CD4-positive, alpha-beta memory T cell (primary cell): ENCODE measurements around the gene IL17RA. TPM values are rescaled to one million over a fixed set of nuclear protein-coding genes. Genes with fewer than 3 reads are reported as not detected.

Experiments used
- CTCF ChIA-PET: fragments of 350-600 bp; sonication (Branson Sonifier 250); formaldehyde crosslinking; loops from one replicate; lab custom pipeline; 2021; ENCODE audit warnings: inconsistent platforms; ENCODE audit not compliant: partially characterized antibody; lab: Charles Lee
- POLR2A ChIA-PET: fragments of 350-600 bp; sonication (Branson Sonifier 250); formaldehyde crosslinking; loops from one replicate; lab custom pipeline; 2021; ENCODE audit not compliant: partially characterized antibody; lab: Charles Lee
- DNase-seq, 5 donors: peaks; one replicate each; pipeline versions ENCODE4 v3.0.0 to v3.0.0-alpha.2; 2020 to 2022; ENCODE audit warnings: mixed read lengths in 1 of 5
- H3K27ac ChIP-seq: one replicate; pipeline ENCODE4 v1.7.0; 2013; ENCODE audit warnings: low read depth, low read length
- H3K27me3 ChIP-seq: 2 replicates; pipeline ENCODE4 v1.7.0; 2013; ENCODE audit warnings: mild to moderate bottlenecking, low read length, moderate library complexity; ENCODE audit not compliant: insufficient read depth
- H3K36me3 ChIP-seq: 2 replicates; pipeline ENCODE4 v1.7.0; 2013; ENCODE audit warnings: mild to moderate bottlenecking, low read length, moderate library complexity; ENCODE audit not compliant: insufficient read depth
- H3K4me1 ChIP-seq: 2 replicates; pipeline ENCODE4 v1.7.0; 2013; ENCODE audit warnings: mild to moderate bottlenecking, low read length, moderate library complexity; ENCODE audit not compliant: insufficient read depth
- H3K4me3 ChIP-seq, 2 donors: one replicate each; pipeline ENCODE4 v1.7.0; 2013; ENCODE audit warnings: low read length in 2 of 2, mild to moderate bottlenecking in 1 of 2
- H3K9me3 ChIP-seq, 2 donors: one replicate each; pipeline ENCODE4 v1.7.0; 2013; ENCODE audit warnings: low read length in 2 of 2, control low read depth in 1 of 2; ENCODE audit not compliant: control insufficient read depth in 1 of 2
- H3K27ac Mint-ChIP-seq, 7 donors: one replicate each; pipeline ENCODE4 v1.8.0; 2020 to 2021; ENCODE audit warnings: mixed read lengths in 7 of 7, mild to moderate bottlenecking in 6 of 7, inconsistent platforms in 3 of 7, moderate library complexity in 3 of 7
- H3K27me3 Mint-ChIP-seq, 2 donors: one replicate each; pipeline ENCODE4 v1.8.0; 2020 to 2021; ENCODE audit warnings: mixed read lengths in 2 of 2
- H3K36me3 Mint-ChIP-seq, 2 donors: one replicate each; pipeline ENCODE4 v1.8.0; 2020 to 2021; ENCODE audit warnings: mixed read lengths in 2 of 2, inconsistent platforms in 1 of 2, mild to moderate bottlenecking in 1 of 2
- H3K4me1 Mint-ChIP-seq, 4 donors: one replicate each; pipeline ENCODE4 v1.8.0; 2020 to 2021; ENCODE audit warnings: mixed read lengths in 4 of 4, mild to moderate bottlenecking in 1 of 4
- H3K4me3 Mint-ChIP-seq, 8 donors: one replicate each; pipeline ENCODE4 v1.8.0; 2020 to 2021; ENCODE audit warnings: mixed read lengths in 8 of 8, mild to moderate bottlenecking in 7 of 8, moderate library complexity in 6 of 8, inconsistent platforms in 3 of 8
- H3K9me3 Mint-ChIP-seq, 8 donors: one replicate each; pipeline ENCODE4 v1.8.0; 2020 to 2021; ENCODE audit warnings: mixed read lengths in 8 of 8, mild to moderate bottlenecking in 5 of 8, inconsistent platforms in 3 of 8, moderate library complexity in 1 of 8
- intact Hi-C: fragments of 100-400 bp; cut with micrococcal nuclease; formaldehyde crosslinking; loops from one replicate; pipeline ENCODE4 v1.15.1; 2023
- polyA plus RNA-seq, 2 donors: library from polyadenylated mRNA; unstranded; fragments of 300-500 nt; fragmentation: Illumina TruSeq; gene quantifications; one replicate each; pipeline ENCODE4 v1.2.3, GENCODE V29; 2021
- total RNA-seq, 2 experiments: library from RNA; stranded (reverse); gene quantifications; one replicate each; pipeline ENCODE4 v1.2.3, GENCODE V29; 2021

IL17RA gene
- total and polyA plus RNA-seq, 4 experiments from 2014 or later = 19.8 to 77.2 (median 55.7) TPM

- H3K27ac ChIP-seq = no peak overlapping the region
- no peak overlapping the region for H3K4me3 Mint-ChIP-seq
- H3K27ac Mint-ChIP-seq = no peak overlapping the region
- POLR2A ChIA-PET = no interaction called here
- CTCF ChIA-PET = interaction anchor here (1.5 kb wide), 1 partner anchor 10 kb away, joined by 3 read pairs; no protein-coding TSS in a partner anchor
- H3K36me3 ChIP-seq = no peaks in the 10 kb centered on the region
- H3K9me3 Mint-ChIP-seq = no peaks in the 10 kb centered on the region
- no peaks in the 10 kb centered on the region for H3K27me3 ChIP-seq
- H3K4me1 ChIP-seq = no peaks in the 10 kb centered on the region
- intact Hi-C loops = no loop called here
- H3K4me1 Mint-ChIP-seq = peaks cover 0 to 4% (median 1%) of the 10 kb centered on the region in 4 donors
- H3K9me3 ChIP-seq = no peaks in the 10 kb centered on the region
- H3K36me3 Mint-ChIP-seq = no peaks in the 10 kb centered on the region
- H3K4me3 ChIP-seq = no peak overlapping the region
- H3K27me3 Mint-ChIP-seq = peaks cover 10 to 12% of the 10 kb centered on the region in 2 donors
- DNase-seq = no peak
Observed at GRCh38 chr22:17064498-17065100, 20.2 kb upstream of the IL17RA start.

DNA sequence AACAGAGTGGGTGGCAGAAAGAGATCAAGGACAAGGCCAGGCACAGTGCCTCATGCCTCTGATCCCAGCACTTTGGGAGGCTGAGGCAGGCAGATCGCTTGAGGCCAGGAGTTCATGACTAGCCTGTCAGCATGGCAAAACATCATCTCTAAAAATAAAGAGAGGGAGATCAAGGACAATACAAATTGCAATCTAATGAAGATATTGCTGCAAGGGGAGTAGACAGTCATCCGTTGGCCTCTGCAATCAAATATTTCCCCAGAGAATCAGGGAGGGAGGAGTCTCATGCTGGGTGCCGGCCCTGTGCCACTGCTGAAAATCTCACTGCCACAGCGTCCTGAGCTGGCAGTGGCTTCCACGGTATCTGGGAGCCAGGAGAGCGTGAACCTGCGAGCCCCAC lies 19.4 kb upstream of the IL17RA start:
- Histone ChIP-seq H3K4me3 (no peak overlapping the region), H3K27me3 (no peaks in the 10 kb centered on the region), H3K27ac (no peak overlapping the region), H3K4me1 (no peaks in the 10 kb centered on the region), H3K36me3 (no peaks in the 10 kb centered on the region), H3K9me3 (no peaks in the 10 kb centered on the region)
- ChIA-PET POLR2A (no interaction called here), CTCF (no interaction called here)
- Mint-ChIP-seq H3K27ac (no peak overlapping the region), H3K4me1 (peaks cover 0 to 4% (median 1%) of the 10 kb centered on the region in 4 donors), H3K4me3 (no peak overlapping the region), H3K36me3 (no peaks in the 10 kb centered on the region), H3K27me3 (peaks cover 10 to 12% of the 10 kb centered on the region in 2 donors), H3K9me3 (no peaks in the 10 kb centered on the region)
- no peak for DNase-seq
- intact Hi-C loops = no loop called here

- Mint-ChIP-seq H3K27ac (no peak overlapping the region), H3K4me1 (peaks cover 7 to 19% (median 14%) of the 10 kb centered on the region in 4 donors), H3K9me3 (no peaks in the 10 kb centered on the region), H3K4me3 (no peak overlapping the region), H3K36me3 (no peaks in the 10 kb centered on the region), H3K27me3 (peaks cover 0 to 4% of the 10 kb centered on the region in 2 donors)
- Histone ChIP-seq H3K36me3 (no peaks in the 10 kb centered on the region), H3K9me3 (no peaks in the 10 kb centered on the region), H3K27me3 (peaks cover 5% of the 10 kb centered on the region), H3K4me1 (peaks cover 11% of the 10 kb centered on the region), H3K4me3 (no peak overlapping the region), H3K27ac (no peak overlapping the region)
- ChIA-PET POLR2A (no interaction called here), CTCF (interaction anchor here (0.8 to 10.7 kb wide), 4 partner anchors 26 to 430 kb away, joined by 3 to 174 read pairs (median 64); no protein-coding TSS in a partner anchor)
- DNase-seq = no peak
- intact Hi-C loops = no loop called here
Observed at GRCh38 chr22:17072877-17073276, 11.9 kb upstream of the IL17RA start.

- Histone ChIP-seq H3K27me3 (peaks cover 5% of the 10 kb centered on the region), H3K9me3 (no peaks in the 10 kb centered on the region), H3K27ac (no peak overlapping the region), H3K36me3 (no peaks in the 10 kb centered on the region), H3K4me1 (peaks cover 11% of the 10 kb centered on the region), H3K4me3 (no peak overlapping the region)
- H3K36me3 Mint-ChIP-seq = no peaks in the 10 kb centered on the region
- ChIA-PET POLR2A (interaction anchor here (0.9 to 2.5 kb wide), 5 partner anchors 10 to 427 kb away, joined by 3 to 12 read pairs (median 6); partner anchors contain the start of genes ADA2, HDHD5 and IL17RA), CTCF (interaction anchor here (0.6 to 10.7 kb wide), 18 partner anchors 11 to 710 kb away, joined by 3 to 174 read pairs (median 5); partner anchors contain the start of gene ADA2)
- DNase-seq = no peak
- H3K9me3 Mint-ChIP-seq = no peaks in the 10 kb centered on the region
- peaks cover 7 to 19% (median 14%) of the 10 kb centered on the region in 4 donors for H3K4me1 Mint-ChIP-seq
- intact Hi-C loops = loop anchor here (1.0 kb wide), 3 partner anchors 10 to 427 kb away; partner anchors contain the start of gene IL17RA
- no peaks in the 10 kb centered on the region for H3K27me3 Mint-ChIP-seq
- no peak overlapping the region for H3K4me3 Mint-ChIP-seq
- H3K27ac Mint-ChIP-seq = no peak overlapping the region
Observed at GRCh38 chr22:17074648-17075002, 10.2 kb upstream of the IL17RA start.

- peaks cover 7 to 19% (median 14%) of the 10 kb centered on the region in 4 donors for H3K4me1 Mint-ChIP-seq
- CTCF ChIA-PET = interaction anchor here (0.8 to 10.7 kb wide), 4 partner anchors 20 to 425 kb away, joined by 3 to 174 read pairs (median 61); no protein-coding TSS in a partner anchor
- H3K9me3 Mint-ChIP-seq = no peaks in the 10 kb centered on the region
- H3K9me3 ChIP-seq = no peaks in the 10 kb centered on the region
- intact Hi-C loops = no loop called here
- H3K36me3 Mint-ChIP-seq = no peaks in the 10 kb centered on the region
- no peak for DNase-seq
- H3K4me3 Mint-ChIP-seq = no peak overlapping the region
- H3K27me3 ChIP-seq = peaks cover 5% of the 10 kb centered on the region
- no peak overlapping the region for H3K4me3 ChIP-seq
- no peak overlapping the region for H3K27ac Mint-ChIP-seq
- no peak overlapping the region for H3K27ac ChIP-seq
- POLR2A ChIA-PET = interaction anchor here (1.7 kb wide), 1 partner anchor 10 kb away, joined by 5 read pairs; no protein-coding TSS in a partner anchor
- H3K36me3 ChIP-seq = no peaks in the 10 kb centered on the region
- peaks cover 11% of the 10 kb centered on the region for H3K4me1 ChIP-seq
- no peaks in the 10 kb centered on the region for H3K27me3 Mint-ChIP-seq
Observed at GRCh38 chr22:17077255-17077654, 7.5 kb upstream of the IL17RA start.

DNA sequence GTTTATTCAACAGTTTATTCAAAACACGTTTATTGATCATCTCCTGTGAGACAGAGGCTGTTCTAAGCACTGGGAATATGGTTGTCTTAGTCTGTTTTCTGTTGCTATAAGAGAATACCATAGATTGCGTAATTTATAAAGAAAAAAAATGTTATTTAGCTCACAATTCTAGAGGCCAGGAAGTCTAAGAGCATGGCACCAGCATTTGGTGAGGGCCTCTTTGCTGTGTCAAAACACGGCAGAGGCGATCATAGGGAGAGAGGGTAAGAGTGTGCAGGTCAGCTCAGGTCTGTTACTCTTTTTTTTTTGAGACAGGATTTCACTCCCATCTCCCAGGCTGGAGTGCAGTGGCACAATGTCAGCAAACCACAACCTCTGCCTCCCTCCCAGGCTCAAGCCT lies 5.2 kb upstream of the IL17RA start:
- CTCF ChIA-PET = interaction anchor here (0.9 to 10.7 kb wide), 3 partner anchors 15 to 422 kb away, joined by 3 to 174 read pairs (median 4); no protein-coding TSS in a partner anchor
- Histone ChIP-seq H3K27me3 (no peaks in the 10 kb centered on the region), H3K4me1 (peaks cover 19% of the 10 kb centered on the region), H3K9me3 (no peaks in the 10 kb centered on the region), H3K27ac (no peak overlapping the region), H3K4me3 (no peak overlapping the region), H3K36me3 (no peaks in the 10 kb centered on the region)
- no peaks in the 10 kb centered on the region for H3K27me3 Mint-ChIP-seq
- H3K36me3 Mint-ChIP-seq = no peaks in the 10 kb centered on the region
- POLR2A ChIA-PET = no interaction called here
- intact Hi-C loops = no loop called here
- H3K4me3 Mint-ChIP-seq = no peak overlapping the region
- H3K4me1 Mint-ChIP-seq = peaks cover 11 to 31% (median 21%) of the 10 kb centered on the region in 4 donors
- no peaks in the 10 kb centered on the region for H3K9me3 Mint-ChIP-seq
- no peak for DNase-seq
- H3K27ac Mint-ChIP-seq = no peak overlapping the region

GRCh38 chr22:17083255-17083654 lies 1.5 kb upstream of the IL17RA start:
- CTCF ChIA-PET = interaction anchor here (1.2 to 2.8 kb wide), 2 partner anchors 88 to 993 kb away, joined by 3 to 15 read pairs; no protein-coding TSS in a partner anchor
- Histone ChIP-seq H3K36me3 (no peaks in the 10 kb centered on the region), H3K27ac (no peak overlapping the region), H3K4me3 (no peak overlapping the region), H3K4me1 (peaks cover 33% of the 10 kb centered on the region), H3K27me3 (no peaks in the 10 kb centered on the region), H3K9me3 (no peaks in the 10 kb centered on the region)
- peaks cover 20 to 39% (median 31%) of the 10 kb centered on the region in 4 donors for H3K4me1 Mint-ChIP-seq
- H3K9me3 Mint-ChIP-seq = peaks cover 0 to 2% (median 0%) of the 10 kb centered on the region in 8 donors
- DNase-seq = no peak
- intact Hi-C loops = no loop called here
- no peaks in the 10 kb centered on the region for H3K27me3 Mint-ChIP-seq
- H3K27ac Mint-ChIP-seq = peak overlapping the region in 6 of 7 donors; percentile 24 to 96 (median 58)
- peak overlapping the region; percentile 11 to 90 (median 58) for H3K4me3 Mint-ChIP-seq
- POLR2A ChIA-PET = interaction anchor here (1.6 kb wide), 1 partner anchor 76 kb away, joined by 9 read pairs; the partner anchor contains the start of gene HDHD5
- peaks cover 0 to 14% of the 10 kb centered on the region in 2 donors for H3K36me3 Mint-ChIP-seq
